ENCODE measurements around the gene RAB6C.

- TF ChIP-seq POLR2AphosphoS5 (IDR thresholded peaks at IDR 0.05; ENCODE audit: low read depth, low read length) (no peak), SRF (IDR thresholded peaks at IDR 0.05; ENCODE audit: low read depth, low read length) (no peak), CEBPB (IDR thresholded peaks at IDR 0.05; ENCODE audit: low read depth, low read length) (no peak), KDM1A (IDR thresholded peaks at IDR 0.05; ENCODE audit: borderline replicate concordance, low read length) (no peak), JUND (IDR thresholded peaks at IDR 0.05; ENCODE audit: low read length) (no peak), POLR2A (IDR thresholded peaks at IDR 0.05; ENCODE audit: control extremely low read depth in 1 of 2, low read depth in 2 of 2, low read length in 2 of 2) (no peak), CTCF (IDR thresholded peaks at IDR 0.05; ENCODE audit: control extremely low read depth in 1 of 3, insufficient read depth in 1 of 3, low read depth in 1 of 3, low read length in 3 of 3) (no peak), USF2 (IDR thresholded peaks at IDR 0.05; ENCODE audit: low read length) (no peak)
Observed at GRCh38 chr2:129984426-129984825, 5.0 kb downstream of the RAB6C start.
